Right kidney (tissue), 1 donor: ENCODE results near the gene SERPINA1.
"Not testable (repeated sequence)": the region's sequence is repeated elsewhere in the genome, so short reads cannot be mapped to it uniquely, and the experiment has no call there.

Source experiments
- DNase-seq: peaks from one replicate; pipeline ENCODE4 v3.0.0-alpha.2; 2016

The SERPINA1 gene

GRCh38 chr14:94370524-94370910, 17.9 kb downstream of the SERPINA1 start:
- no peak for DNase-seq

- DNase-seq: not testable (repeated sequence)
Measured at GRCh38 chr14:94369766-94370523, 18.5 kb downstream of the SERPINA1 start.

GRCh38 chr14:94368956-94369355, 19.4 kb downstream of the SERPINA1 start:
- no peak for DNase-seq

GRCh38 chr14:94368243-94368590, 20.2 kb downstream of the SERPINA1 start:
- no peak for DNase-seq

GRCh38 chr14:94367347-94368242, 20.8 kb downstream of the SERPINA1 start:
- no peak for DNase-seq

- DNase-seq: no peak
Measured at GRCh38 chr14:94366146-94366915, 22.1 kb downstream of the SERPINA1 start, which contains the start of gene SERPINA2. SERPINA2 (minus strand) TSS chr14:94366698.

- DNase-seq: no peak
Measured at GRCh38 chr14:94365624-94366023, 22.8 kb downstream of the SERPINA1 start.

GRCh38 chr14:94364964-94365363, 23.4 kb downstream of the SERPINA1 start:
- no peak for DNase-seq

- DNase-seq: no peak
Measured at GRCh38 chr14:94364037-94364436, 24.4 kb downstream of the SERPINA1 start.

- DNase-seq: no peak
Measured at GRCh38 chr14:94363151-94363624, 25.2 kb downstream of the SERPINA1 start.

GRCh38 chr14:94362614-94363133, 25.7 kb downstream of the SERPINA1 start:
- no peak for DNase-seq

- no peak for DNase-seq
Measured at GRCh38 chr14:94361682-94362081, 26.7 kb downstream of the SERPINA1 start.

- no peak for DNase-seq
Measured at GRCh38 chr14:94360945-94361565, 27.3 kb downstream of the SERPINA1 start.

GRCh38 chr14:94357166-94357565, 31.2 kb downstream of the SERPINA1 start:
- no peak for DNase-seq

- DNase-seq: no peak
Measured at GRCh38 chr14:94356379-94357056, 31.9 kb downstream of the SERPINA1 start.

- peak; percentile 26 for DNase-seq
Measured at GRCh38 chr14:94355191-94355794, 33.1 kb downstream of the SERPINA1 start.

- no peak for DNase-seq
Measured at GRCh38 chr14:94354638-94355185, 33.7 kb downstream of the SERPINA1 start.

- DNase-seq: not testable (repeated sequence)
Measured at GRCh38 chr14:94354190-94354589, 34.2 kb downstream of the SERPINA1 start.

- no peak for DNase-seq
Measured at GRCh38 chr14:94349276-94349675, 39.1 kb downstream of the SERPINA1 start.

- DNase-seq: no peak
Measured at GRCh38 chr14:94348836-94349235, 39.6 kb downstream of the SERPINA1 start.
